ENCODE measurements around the gene RUNDC1.
A peak's percentile ranks its signal among the peaks of the same experiment; 100 is the strongest.

Gene RUNDC1

DNA sequence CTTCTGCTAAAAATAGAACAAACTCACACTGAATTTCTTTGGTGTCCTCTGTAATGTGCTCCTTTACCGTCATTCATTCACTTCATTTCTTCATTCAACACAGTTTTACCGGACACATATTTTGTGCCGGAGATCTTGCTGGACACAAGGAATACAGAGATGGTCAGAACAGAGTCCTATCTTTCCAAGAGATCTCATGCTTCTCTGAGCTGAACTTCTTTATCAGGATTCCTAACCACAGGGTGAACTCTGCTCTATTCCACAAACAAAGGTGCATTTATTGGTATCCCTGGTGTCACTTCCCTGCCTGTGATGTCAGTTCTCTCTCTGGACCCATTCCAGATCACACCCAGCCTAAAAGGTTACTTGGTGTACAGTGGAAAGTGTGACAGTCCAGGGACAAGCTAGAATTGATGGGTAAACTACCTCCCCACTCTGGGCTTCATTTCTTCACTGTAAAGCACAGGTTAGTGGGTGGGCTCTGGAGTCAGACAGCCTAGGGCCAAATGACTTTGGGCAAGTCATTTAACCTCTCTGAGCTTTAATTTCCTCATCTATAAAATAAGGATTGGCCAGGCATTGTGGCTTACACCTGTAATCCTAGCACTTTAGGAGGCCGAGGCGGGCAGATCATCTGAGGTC is 30.4 kb downstream of the RUNDC1 start:
- DNase-seq (ENCODE audit: low read depth), result no peak

DNA sequence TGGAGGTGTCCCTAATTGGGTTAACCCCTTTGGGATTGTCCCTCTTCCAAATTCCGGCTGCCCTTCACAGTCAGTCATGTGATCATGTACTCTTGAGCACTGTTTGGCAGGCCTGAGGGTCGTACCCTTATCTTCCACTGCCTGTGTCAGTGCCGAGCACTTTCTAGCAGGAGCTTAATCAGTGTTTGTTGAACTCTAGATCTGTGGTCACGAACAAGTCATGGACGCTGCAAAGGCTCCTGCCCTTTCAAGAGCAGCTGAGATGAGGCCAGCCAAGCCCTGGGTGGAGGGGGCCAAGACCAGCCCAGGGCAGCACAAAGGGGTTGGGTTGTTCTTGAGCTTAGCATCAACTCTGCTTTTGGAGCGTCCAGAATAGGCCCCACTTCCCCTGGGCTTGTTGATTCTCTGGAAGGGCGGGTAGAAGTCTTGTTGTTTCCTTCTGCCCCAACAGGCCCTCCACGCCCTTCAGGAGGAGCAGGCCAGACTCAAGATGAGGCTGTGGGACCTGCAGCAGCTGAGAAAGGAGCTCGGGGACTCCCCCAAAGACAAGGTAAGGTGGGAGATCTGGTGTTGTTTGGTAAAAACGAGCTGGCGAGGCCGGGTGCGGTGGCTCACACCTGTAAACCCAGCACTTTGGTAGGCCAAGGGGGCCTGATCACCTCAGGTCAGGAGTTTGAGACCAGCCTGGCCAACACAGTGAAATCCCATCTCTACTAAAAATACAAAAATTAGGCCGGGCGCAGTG is 31.5 kb downstream of the RUNDC1 start:
- no peak for DNase-seq (ENCODE audit: low read depth)
- H3K4me3 ChIP-seq (ENCODE audit: low read depth, low read length), result no peak overlapping the region
- TF ChIP-seq POLR2A (IDR thresholded peaks at IDR 0.05; ENCODE audit: extremely low read depth, insufficient read length) (no peak), MYC (IDR thresholded peaks at IDR 0.05; ENCODE audit: low read depth, low read length) (no peak)
- TF ChIP-seq, protein P1, sequence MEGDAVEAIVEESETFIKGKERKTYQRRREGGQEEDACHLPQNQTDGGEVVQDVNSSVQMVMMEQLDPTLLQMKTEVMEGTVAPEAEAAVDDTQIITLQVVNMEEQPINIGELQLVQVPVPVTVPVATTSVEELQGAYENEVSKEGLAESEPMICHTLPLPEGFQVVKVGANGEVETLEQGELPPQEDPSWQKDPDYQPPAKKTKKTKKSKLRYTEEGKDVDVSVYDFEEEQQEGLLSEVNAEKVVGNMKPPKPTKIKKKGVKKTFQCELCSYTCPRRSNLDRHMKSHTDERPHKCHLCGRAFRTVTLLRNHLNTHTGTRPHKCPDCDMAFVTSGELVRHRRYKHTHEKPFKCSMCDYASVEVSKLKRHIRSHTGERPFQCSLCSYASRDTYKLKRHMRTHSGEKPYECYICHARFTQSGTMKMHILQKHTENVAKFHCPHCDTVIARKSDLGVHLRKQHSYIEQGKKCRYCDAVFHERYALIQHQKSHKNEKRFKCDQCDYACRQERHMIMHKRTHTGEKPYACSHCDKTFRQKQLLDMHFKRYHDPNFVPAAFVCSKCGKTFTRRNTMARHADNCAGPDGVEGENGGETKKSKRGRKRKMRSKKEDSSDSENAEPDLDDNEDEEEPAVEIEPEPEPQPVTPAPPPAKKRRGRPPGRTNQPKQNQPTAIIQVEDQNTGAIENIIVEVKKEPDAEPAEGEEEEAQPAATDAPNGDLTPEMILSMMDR (IDR thresholded peaks at IDR 0.05; ENCODE audit: low read depth, low read length), result no peak
- TF ChIP-seq, protein P2, sequence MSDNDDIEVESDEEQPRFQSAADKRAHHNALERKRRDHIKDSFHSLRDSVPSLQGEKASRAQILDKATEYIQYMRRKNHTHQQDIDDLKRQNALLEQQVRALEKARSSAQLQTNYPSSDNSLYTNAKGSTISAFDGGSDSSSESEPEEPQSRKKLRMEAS (IDR thresholded peaks at IDR 0.05; ENCODE audit: low read depth, low read length), result no peak

More for the DNA sequence above, 30.4 kb downstream of the RUNDC1 start:
- TF ChIP-seq POLR2A (IDR thresholded peaks at IDR 0.05; ENCODE audit: extremely low read depth, insufficient read length) (no peak), MYC (IDR thresholded peaks at IDR 0.05; ENCODE audit: low read depth, low read length) (no peak)
- TF ChIP-seq, protein P2 (IDR thresholded peaks at IDR 0.05; ENCODE audit: low read depth, low read length), result no peak
- TF ChIP-seq, protein P1 (IDR thresholded peaks at IDR 0.05; ENCODE audit: low read depth, low read length), result no peak
- no peak overlapping the region for H3K4me3 ChIP-seq (ENCODE audit: low read depth, low read length)

DNA sequence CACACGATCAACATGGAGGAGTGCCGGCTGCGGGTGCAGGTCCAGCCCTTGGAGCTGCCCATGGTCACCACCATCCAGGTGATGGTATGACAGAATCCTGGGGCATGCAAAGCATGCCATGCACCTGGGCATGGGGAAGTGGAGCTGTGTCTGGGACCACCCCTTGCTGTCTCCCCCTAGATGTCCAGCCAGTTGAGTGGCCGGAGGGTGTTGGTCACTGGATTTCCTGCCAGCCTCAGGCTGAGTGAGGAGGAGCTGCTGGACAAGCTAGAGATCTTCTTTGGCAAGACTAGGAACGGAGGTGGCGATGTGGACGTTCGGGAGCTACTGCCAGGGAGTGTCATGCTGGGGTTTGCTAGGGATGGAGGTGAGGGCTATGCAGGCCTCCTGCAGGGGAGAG is 32.9 kb downstream of the RUNDC1 start:
- H3K4me3 ChIP-seq (ENCODE audit: low read depth, low read length), result no peak overlapping the region
- no peak for DNase-seq (ENCODE audit: low read depth)
- TF ChIP-seq, protein P1 (IDR thresholded peaks at IDR 0.05; ENCODE audit: low read depth, low read length), result no peak
- TF ChIP-seq MYC (IDR thresholded peaks at IDR 0.05; ENCODE audit: low read depth, low read length), result no peak
- TF ChIP-seq POLR2A (IDR thresholded peaks at IDR 0.05; ENCODE audit: extremely low read depth, insufficient read length), result no peak
- TF ChIP-seq, protein P2 (IDR thresholded peaks at IDR 0.05; ENCODE audit: low read depth, low read length), result no peak

DNA sequence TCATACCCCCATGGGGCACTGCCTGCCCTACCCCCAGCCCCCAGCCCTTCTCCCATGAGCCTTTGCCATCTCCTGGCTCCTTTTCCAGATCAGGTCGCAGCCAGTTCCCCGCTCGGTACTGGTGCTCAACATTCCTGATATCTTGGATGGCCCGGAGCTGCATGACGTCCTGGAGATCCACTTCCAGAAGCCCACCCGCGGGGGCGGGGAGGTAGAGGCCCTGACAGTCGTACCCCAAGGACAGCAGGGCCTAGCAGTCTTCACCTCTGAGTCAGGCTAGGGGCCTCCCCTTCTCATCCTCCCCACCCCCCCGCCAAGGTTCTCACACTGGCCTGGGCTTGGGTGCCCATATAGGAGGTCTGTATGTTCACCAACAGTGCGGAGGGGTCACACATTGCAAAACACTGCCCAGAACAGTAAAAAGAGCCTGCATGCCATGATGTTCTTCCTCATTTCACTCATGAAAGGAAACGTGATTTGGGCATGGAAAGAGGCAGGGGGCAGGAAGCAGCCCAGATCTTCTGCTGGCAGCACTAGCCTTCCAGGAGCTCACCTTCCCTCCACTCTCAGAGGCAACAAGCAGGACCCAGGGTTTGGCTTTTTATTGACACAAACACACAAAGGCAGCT is 33.8 kb downstream of the RUNDC1 start:
- TF ChIP-seq, protein P2 (IDR thresholded peaks at IDR 0.05; ENCODE audit: low read depth, low read length), result no peak
- TF ChIP-seq POLR2A (IDR thresholded peaks at IDR 0.05; ENCODE audit: extremely low read depth, insufficient read length) (no peak), MYC (IDR thresholded peaks at IDR 0.05; ENCODE audit: low read depth, low read length) (no peak)
- TF ChIP-seq, protein P1 (IDR thresholded peaks at IDR 0.05; ENCODE audit: low read depth, low read length), result no peak
- no peak overlapping the region for H3K4me3 ChIP-seq (ENCODE audit: low read depth, low read length)
- peak; percentile 84 for DNase-seq (ENCODE audit: low read depth)

DNA sequence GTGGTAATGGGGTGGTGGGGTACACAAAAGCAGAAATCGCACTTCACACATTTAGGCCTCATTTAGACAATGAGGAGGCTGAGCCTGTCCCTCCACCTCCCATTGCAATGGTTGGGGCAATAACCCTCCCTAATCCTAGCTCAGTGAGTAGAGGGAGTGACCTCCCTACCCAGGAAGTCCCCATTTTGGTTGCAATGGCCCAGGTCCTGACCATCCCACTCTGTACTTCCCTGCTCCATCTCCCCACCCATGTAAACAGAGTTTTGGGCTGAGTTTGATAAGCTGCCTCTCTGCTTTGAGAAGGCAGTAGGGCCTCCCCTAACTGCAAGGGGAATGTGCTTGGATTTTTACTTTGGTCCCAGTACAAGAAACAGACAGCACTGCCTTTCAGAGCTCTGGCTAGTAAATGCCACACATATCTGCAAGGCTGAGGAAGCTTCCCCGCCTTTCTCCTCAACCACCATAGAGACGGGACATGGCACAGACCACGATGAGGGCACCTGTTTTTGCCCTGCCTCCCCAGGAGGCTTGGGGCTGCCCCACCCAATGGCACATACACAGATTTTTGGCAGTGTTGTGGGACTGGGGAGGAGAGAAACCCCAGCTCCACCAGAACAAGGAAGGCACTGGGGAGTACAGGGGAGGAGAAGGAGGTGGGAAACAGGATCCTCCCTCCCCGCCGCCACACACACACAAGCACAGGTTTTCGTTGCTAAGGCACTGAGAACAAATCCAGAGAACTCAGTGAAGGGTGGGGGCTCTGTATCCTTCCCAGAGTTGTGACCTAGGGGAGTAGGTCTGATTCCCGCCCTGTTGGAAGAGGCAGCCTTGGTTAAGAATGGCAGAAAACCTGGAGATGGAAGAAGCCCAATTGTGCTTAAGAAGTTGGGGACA is 34.5 kb downstream of the RUNDC1 start:
- no peak for DNase-seq (ENCODE audit: low read depth)
- no peak for TF ChIP-seq MYC (IDR thresholded peaks at IDR 0.05; ENCODE audit: low read depth, low read length)
- TF ChIP-seq, protein P1 (IDR thresholded peaks at IDR 0.05; ENCODE audit: low read depth, low read length), result no peak
- TF ChIP-seq, protein P2 (IDR thresholded peaks at IDR 0.05; ENCODE audit: low read depth, low read length), result no peak
- TF ChIP-seq POLR2A (IDR thresholded peaks at IDR 0.05; ENCODE audit: extremely low read depth, insufficient read length), result no peak
- H3K4me3 ChIP-seq (ENCODE audit: low read depth, low read length), result no peak overlapping the region

Data from NB4 (cell line).